GM18873 (cell line): ENCODE results near the gene RIC3.
"Not testable (repeated sequence)": the region's sequence is repeated elsewhere in the genome, so short reads cannot be mapped to it uniquely, and the experiment has no call there.

Source experiments
- ATAC-seq: cut with Tn5 transposase; IDR thresholded peaks from one replicate; pipeline ENCODE4 v1.9.1; 2021; ENCODE audit warnings: mild to moderate bottlenecking, moderate library complexity, moderate number of reproducible peaks; ENCODE audit not compliant: unreplicated experiment, low FRiP score

RIC3 gene

DNA sequence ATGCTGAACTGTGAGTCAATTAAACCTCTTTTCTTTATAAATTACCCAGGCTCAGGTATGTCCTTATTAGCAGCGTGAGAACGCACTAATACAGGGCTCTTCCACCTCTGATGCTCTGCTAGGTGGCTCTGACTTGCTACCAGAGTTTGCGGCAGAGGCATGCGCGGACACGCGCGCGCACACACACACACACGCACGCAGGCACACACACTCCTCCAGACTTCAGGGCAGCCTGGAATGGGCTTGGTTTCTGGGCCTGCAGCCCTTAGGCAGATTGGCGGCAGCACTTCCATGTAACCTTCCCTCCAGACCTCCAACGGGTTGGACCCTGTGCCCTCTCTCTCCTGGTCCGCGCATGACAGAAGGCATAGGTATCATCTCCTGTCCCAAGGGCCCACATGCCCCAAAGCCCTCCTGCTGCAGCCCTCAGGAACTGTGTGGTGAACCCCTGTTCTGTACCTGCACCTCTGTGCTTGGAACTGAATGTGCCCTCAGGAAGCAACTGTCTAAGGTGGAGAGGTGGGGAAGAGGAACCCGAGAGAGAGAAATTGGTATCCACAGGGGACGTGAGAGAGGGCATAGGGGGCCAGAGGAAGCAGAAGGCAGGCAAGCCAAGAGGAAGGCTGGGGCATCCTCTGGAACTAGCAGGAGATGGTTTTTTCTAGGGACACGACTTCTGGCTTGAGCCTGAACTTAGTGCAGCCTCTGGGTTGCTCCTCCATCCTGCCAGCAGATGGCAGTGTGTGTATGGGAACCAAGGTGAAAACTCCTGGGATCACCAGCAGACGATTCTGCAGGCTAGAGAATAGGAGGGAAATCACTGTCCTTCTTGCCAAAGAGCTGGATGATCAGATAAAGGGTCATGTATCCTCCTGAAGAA, 23.4 kb upstream of the RIC3 start:
- no peak for ATAC-seq

DNA sequence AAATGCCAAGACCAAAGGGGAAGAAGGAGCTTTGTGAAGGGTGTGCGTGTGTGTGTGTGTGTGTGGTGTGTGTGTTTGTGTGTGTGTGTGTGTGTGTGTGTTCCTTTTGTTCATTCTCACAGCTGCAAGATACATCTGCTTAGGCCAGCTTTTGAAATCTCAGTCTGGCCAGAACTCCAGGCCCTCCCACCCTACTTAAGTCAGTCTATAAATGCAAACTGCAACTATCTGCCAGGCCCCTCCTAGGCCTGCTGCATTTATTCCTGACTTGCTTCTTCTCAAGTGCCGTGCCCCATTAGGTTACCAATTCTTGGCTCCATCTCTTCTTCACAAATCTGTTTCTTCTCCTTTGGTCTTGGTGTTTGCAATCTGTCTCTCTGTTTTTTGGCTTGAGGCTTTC, 21.6 kb upstream of the RIC3 start:
- ATAC-seq: no peak

DNA sequence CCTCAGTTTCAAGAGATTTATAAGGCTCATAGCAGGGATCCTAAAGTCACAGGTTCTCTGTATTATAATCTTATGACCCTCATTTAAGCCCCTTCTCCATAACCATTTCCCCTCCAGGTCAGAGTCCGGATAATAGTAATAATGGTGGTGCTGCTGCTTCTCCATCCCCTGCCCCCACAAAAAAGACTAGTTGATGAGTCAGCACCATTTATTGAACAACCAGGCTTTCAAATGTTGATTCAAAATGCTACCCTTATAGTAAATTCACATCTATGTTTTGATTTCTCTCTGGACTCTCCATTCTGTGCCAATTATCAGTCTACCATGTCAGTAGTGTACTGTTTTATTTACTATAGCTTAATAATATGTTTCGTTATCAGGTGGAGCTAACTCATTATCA, 17.6 kb upstream of the RIC3 start:
- no peak for ATAC-seq

DNA sequence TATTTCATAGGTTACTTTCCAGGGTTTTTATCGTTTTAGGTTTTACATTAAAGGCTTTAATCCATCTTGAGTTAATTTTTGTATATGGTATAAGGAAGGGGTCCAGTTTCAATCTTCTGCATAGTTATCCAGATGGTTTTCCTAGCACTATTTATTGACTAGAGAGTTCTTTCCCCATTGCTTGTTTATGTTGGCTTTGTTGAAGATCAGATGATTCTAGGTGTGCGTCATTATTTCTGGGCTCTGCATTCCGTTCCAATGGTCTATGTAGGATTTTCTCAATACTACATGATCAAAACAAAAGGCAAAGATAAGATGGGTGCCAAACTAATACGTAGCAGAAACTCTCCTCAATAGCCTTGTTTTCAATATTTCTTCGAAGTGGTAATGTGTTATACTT, 14.3 kb upstream of the RIC3 start:
- no peak for ATAC-seq

DNA sequence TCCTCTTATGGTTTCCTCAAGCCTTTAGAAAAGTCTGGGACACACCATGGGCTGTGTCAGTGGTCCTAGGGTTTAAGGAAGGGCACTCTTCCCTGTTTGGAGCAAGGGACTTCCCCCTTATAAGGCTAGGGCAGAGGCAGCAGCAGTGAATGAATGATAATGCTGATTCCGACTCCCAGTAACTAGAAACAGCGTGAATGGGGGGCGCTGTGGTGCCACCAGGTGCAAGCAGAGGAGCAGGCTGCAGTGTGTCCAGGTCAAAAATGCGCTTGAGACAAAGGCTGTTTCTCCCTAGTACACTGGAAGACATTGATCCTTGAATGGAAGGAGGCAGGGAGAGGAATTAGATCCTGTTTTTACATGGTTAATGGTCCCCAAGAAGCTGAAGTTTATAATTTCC, 11.6 kb upstream of the RIC3 start:
- no peak for ATAC-seq

DNA sequence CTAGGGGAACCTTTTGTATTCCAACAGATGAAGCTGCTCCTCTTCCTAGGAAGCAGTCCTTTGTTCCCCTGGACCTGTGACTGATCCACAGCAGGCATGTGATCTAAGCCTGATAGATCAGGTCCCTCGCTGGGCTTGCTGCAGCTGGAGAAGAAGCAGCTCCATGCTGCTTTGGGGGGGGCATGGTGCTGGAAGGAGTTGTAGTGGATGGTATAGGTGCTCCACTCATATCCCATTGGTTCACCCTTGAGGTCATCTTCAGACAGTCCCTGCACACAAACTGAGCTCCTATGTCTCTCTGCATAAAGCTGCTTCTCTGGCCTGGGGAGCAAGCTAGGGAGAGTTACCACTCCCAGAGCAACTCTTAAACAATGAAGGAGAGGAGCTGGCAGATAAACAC, 9.5 kb upstream of the RIC3 start:
- ATAC-seq: no peak

DNA sequence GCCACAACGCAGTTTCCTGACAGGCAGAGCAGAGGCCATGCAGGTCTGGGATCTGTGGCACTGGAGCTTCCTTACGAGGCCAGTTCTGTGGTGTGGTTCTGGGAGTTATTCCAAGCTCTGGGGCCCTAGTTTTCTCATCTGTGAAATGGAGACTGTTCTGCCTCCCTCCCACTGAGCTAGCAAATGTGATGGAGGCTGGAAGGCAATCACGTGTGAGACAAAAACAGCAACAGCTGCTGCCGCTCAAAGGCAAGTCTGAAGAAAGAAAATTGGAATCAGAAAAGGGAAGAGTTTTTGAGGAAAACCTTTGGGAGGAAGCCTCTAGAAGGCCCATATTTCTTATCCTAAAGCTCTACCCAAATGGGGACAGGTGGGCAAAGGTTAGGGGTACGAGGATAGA, 8.3 kb upstream of the RIC3 start:
- ATAC-seq: no peak

DNA sequence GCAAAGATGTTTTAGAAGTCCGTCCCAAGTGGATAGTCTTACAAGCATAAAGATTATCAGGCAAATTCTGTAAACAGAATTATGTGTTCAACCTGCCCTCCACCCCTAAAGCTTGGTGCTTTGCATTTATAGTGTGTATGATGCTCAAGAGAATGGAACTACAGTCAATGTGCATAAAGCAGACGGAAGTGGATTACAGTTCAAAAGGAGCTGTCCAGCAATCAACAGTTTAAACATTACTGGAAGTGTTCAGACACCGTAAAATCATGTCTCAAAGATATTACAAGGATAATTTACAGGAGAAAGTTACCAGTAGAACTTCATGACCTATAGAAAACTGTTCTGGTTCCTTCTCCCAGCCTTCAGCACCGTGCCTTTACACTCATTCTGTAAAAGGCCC, 1.0 kb downstream of the RIC3 start:
- ATAC-seq: no peak

DNA sequence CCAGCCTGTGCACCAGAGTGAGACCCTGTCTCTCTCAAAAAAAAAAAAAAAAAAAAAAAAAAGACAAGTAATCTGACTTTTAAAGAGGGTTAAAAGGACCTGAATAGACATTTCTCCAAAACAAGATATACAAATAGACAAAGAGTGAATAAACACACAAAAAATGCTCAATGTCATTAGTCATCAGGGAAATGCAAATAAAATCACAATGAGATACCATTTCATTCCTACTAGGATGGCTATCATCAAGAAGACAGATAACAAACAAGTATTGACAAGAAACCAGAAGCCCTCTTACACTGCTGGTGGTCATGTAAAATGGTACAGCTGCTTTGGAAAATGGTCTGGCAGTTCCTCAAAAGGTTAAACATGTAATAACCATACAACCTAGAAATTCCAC, 4.1 kb downstream of the RIC3 start:
- no peak for ATAC-seq

DNA sequence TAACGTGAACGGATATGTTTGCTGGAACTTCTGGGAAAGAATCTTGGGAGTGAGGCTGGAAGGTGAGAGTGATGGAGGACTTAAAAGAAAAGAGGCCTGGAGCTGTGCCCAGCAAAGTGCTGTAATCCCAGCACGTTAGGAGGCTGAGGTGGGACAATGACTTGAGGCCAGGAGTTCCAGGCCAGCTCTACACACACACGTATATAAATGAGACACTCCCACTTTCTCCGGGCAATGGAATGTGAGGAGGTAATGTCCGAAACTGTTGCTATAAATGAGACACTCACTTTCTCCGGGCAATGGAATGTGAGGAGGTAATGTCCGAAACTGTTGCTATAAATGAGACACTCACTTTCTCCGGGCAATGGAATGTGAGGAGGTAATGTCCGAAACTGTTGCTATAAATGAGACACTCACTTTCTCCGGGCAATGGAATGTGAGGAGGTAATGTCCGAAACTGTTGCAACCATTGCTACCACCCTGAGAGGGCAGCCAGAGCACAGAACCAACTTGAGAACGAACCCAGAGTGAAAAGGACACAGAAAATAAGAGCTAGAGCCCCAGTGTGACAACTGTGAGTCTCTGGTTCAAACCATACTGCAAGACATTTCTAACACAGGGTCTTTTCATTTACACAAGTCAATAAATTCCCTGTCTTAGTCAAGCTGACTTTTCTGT, 7.1 kb downstream of the RIC3 start:
- ATAC-seq: not testable (repeated sequence)

DNA sequence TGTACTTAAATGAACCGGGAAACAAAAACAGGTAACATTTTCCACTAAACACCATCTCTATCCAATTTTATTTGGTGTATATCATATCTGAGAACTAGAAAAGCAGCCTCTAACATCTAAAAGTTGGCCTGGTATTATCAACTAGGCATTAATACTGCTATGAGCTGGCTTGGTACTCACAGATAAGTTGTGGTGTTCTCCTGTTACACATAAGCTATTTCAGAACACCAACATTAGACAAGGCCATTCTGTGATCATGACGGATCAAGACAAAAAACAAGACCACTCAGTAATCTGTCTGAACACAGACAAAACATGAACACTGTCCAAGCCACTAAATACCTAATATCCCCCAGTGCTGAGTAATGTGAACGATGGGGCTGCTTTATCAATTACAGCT, 11.9 kb downstream of the RIC3 start:
- no peak for ATAC-seq

DNA sequence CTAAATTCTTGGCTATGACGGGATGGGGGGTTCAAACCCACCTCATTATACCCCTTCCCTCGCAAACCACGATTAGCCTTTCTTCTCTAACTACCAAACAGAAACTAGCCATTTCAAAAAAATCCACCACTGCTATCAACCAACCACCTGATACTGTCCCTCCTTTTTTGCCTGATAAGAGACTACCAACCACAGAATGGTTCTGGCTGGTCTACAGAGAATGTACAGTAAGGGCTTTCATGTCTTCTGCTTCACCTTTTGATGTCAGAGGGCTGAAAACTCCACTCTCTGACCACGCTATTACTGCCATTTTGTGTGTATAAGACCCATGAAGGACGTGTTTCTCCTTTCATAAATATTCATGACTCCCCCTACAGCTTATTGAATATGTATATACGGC, 19.1 kb downstream of the RIC3 start:
- ATAC-seq: no peak

DNA sequence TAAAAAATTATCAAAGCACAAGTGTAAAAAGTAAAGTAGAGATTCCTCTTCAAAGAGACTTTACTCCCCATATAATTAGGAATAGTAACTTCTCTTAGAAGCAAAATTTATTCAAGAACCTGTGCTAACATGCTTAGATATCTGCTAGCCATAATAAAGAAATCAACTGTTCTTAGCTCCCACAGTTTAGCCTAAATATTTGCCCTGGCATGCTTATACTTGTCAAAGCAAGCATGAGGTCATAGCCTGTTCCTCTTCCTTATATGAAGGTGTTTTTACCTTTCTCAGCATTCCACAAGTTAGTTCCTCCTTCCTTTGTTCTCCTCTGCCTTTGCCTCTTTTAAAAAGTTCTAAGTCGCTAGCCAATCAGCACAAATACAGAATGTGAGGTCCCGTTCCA, 30.3 kb downstream of the RIC3 start:
- no peak for ATAC-seq

DNA sequence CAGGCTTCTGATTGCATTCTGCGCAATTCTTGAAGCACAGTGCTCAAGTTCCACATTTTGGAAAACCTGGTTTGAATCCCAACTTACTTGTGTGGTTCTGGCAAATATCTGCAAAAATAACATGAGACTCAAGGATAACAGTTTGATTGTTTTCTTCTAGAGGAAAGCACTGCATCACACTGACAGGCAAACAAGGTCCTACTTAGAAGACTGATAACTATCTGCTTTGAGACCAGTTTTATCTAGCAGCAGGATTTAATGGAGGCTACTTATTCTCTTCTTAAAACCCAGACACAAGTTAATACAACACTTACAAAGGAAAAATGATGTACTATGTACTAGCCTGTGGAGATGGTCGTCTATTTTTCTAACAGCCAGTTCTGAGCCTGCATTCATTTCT, 41.4 kb downstream of the RIC3 start:
- ATAC-seq: no peak

DNA sequence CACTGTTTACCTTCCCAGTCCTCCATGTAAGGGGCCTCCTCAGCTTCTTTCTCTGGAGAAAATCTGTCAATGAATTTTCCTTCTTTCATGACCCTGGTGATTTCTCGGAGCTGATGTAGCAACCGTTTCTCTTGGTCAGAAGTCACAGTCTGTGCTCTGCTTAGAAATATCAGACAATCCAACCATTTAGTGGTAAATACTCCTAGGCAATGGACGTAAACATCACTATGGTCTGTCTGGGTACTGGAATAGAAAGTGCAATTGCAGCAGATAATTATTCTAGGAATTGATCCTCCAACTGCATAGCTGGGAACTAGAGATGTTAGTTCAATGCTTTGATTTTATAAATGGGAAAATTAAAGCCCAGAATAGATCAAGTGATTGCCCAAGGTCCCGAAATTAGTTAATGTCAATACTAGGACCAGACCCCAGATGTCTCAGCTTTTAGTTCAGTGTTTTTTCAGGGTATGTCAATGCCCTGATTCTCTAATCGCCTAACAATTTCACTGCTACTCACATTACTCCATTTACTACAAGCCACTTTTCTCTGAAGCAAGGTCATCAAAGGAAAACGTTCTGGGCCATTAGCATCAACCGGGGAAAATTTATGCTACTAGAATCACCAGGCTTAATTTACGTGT, 42.1 kb downstream of the RIC3 start:
- no peak for ATAC-seq

DNA sequence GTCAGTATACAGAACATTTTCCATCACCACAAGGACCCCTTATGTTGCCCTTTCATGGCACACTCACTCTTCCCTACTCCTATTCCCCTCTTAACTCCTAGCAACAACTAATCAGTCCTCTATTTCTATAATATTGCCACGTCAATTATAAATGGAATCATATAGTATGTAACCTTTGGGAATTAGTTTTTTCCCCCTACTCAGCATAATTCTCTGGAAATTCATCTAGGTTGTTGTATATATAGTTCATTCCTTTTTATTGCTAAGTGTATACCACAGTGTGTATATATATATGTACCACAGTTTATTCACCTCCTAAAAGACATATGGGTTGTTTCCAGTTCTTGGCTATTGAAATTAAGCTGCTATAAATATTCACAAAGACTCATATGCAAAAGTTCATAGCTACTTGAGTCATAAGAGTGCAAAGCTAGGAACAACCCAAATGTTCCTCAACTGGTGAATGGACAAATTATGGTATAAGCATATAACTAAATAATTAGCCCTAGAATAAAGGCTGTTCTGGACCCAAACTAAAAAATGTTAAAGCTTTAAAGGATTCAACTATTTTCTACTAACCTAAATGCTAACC, 46.6 kb downstream of the RIC3 start:
- no peak for ATAC-seq

DNA sequence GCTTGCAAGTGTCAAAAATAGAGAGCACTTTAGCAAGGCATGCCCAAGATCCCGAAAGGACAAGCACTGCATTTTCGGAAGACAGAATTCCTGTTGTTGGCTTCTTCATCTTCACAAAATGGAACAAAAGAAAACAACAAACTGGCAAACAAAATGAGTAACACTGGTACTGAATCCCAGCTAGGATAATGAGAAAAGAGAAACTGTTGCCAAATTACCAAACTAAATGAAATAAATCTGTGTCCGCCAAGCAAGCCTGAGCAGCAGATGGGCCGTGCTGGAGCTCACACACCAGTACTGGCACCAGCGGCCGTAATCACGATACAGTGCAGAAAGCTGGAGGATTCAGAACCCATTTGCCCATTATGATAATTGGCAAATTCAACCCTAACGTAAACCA, 57.2 kb downstream of the RIC3 start:
- no peak for ATAC-seq

DNA sequence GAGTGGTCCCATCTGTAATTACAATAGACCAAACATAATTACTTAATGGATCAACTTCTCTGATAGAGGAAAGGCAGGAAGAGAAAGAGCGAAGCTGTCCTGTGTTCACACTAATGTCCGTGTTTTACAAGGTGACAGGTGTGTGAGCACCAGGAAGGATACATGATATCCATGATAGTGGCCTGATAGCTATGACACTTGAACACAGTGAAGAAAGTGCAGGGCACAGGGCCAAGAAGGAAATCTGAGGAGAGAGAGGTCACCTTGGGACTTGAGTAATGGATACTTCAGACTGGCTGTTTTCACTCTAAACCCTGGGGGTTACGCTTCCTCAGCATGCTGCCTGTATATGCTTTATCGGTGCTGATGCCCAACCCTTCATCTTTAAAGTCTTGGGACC, 58.4 kb downstream of the RIC3 start:
- ATAC-seq: no peak

DNA sequence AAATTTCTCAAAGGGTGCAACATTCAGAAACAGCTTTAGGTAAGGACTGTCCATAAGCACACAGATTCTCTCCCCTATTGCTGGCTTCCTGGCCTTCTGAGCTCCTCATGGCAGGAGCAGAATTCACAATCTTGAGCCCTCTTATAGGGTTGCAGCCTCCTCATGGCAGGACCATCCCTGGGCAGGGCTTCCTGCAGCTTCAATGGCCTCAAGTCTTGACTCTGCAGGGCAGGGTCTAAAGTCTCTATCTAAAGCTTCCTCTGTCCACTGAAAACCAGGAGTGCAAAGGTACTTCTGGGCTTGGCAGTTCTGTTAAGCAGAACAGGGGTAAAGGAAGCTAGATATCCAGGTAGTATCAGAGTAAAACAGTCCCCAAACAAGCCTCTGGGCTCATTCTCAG, 59.1 kb downstream of the RIC3 start:
- no peak for ATAC-seq

DNA sequence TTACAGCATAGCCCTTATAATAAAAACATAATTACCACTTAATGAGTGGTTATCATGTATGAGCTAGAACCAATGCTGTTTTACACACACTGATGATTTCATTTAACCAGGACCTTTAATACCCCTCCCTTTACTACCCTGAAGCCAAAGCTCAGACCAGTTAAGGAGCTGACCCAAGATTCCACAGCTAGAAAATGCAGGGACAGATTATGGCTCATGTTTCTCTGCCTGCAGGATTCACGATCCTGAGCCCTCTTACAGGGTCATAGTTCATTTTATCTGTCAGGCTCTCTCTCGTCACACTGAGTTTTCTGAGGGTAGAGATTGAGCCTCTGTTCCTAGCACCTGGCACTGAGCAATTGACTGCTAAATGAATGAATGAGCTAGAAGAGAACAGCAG, 60.4 kb downstream of the RIC3 start:
- ATAC-seq: no peak

DNA sequence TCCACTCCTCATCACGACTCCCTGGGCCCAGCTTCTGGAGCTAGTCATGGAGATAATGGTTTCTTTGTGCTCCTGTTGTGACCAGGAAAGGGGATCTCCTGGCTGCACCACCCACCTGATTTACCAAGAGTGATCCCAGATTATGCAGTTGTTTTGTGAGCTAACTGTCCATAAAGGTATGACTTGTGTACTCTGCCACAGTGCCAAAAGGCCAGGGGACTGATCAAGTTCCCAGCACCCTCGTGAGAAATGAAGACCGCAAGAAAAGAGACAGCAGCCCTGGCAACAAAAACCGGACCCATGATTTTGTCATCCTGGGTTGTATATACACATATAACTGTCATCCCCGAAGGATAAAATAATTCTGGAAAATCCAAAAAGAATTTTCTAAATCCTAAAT, 61.2 kb downstream of the RIC3 start:
- no peak for ATAC-seq
